ENCODE measurements around the gene GAS6. TPM values are rescaled to one million over a fixed set of nuclear protein-coding genes. Genes with fewer than 3 reads are reported as not detected.
"Not testable (repeated sequence)": the region's sequence is repeated elsewhere in the genome, so short reads cannot be mapped to it uniquely, and the experiment has no call there.

Gene GAS6
- total RNA-seq, 1 experiment from 2014 or later: 91.2 TPM

DNA sequence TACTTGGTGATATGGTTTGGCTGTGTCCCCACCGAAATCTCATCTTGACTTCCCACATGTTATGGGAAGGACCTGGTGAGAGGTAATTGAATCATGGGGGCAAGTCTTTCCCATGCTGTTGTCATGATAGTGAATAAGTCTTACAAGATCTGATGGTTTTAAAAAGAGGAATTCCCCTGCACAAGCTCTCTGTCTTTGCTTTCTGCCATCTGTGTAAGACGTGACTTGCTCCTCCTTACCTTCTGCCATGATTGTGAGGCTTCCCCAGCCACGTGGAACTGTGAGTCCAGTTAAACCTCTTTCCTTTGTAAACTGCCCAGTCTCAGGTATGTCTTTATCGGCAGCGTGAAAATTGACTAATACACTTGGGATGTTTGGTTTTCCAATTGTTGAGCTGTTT, 4.0 kb upstream of the GAS6 start:
- DNase-seq (ENCODE audit: low read depth): not testable (repeated sequence)

DNA sequence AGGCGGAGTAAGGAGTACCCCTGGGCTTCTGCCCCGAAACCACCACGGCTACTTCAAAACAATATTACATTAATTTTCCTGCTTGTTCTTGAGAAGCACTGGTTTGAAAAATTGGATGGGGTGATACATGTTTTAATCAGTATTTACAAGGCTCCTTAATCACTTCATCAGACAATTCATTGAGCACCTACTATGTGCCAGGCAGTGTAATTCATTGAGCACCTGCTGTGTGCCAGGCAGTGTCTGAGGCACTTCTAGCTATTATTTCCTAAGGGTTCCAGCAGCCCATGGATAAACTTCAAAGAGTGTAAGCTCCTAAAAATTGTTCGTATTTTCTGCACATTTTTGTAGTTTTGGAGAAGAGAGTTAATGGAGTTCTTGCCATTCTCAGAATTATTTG, 1.6 kb upstream of the GAS6 start:
- no peak for DNase-seq (ENCODE audit: low read depth)

DNA sequence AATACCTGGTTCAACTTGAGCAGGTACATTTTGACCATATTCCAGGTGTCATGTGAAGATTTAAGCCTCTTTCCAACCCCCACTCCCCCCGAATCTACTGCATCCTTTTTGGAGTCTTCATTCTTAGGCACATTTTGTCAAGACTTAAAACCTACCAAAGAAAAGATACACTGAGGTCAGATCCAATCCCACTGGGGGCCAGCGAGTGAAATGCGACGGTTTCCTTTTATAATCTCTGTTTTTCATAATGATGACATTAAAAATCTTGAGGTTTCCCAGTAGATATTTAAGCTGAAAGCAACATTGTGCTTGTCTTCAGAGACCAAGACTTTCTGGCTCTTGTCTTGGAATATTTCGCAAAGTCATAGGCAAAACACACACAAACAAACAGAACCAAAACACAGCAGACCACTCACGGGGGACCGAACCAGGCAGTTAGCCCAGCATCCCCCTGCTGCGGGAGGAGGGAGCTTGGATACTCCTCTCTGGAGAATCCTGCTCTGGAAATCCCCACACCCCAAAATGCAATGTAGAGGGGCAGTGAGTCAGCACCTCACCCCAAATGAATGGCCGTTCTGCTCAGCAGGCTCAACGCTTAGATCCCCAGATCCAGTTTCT, 506 bp upstream of the GAS6 start:
- DNase-seq (ENCODE audit: low read depth): peak; percentile 42

GRCh38 chr13:113862931-113863523, 849 bp downstream of the GAS6 start:
- DNase-seq (ENCODE audit: low read depth): peak; percentile 32

GRCh38 chr13:113862191-113862930, 1.5 kb downstream of the GAS6 start:
- peak; percentile 78 for DNase-seq (ENCODE audit: low read depth)

- DNase-seq (ENCODE audit: low read depth): peak; percentile 91
Observed at GRCh38 chr13:113861433-113862030, 2.3 kb downstream of the GAS6 start.

DNA sequence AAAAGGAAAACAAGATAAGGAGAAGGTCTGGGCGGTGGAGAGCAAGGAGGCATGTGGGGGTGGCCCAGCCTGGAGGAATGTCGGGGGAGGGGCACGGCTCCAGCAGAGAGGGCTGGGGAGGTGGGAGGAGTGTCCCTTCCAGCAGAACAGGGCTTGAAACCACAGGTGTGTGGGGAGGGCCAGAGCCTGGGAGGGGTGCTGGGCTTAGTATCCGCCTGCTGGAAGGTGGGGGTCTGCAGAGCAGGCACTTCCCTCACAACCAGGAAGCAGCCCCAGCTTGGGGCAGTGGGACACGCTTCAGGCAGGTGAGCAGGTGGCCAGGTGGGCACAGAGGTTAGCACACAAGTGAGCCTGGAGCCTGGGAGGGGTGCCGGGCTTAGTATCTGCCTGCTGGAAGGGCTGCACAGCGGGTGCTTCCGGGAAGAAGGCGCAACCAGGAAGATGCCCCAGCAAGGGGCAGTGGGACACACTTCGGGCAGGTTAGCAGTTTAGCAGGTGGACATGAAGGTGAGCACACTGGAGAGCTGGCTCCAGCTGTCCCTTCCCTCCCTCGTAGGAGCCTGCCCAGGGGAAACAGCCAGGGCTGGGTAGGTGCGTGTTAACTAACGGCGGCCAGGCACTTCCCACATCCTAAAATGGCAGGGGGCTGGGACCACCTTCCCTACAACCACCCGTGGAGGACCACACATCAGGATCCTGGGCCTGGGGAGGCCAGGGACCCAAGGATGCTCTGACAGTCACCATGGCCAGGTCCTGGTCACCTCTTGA, 3.0 kb downstream of the GAS6 start:
- DNase-seq (ENCODE audit: low read depth): no peak

DNA sequence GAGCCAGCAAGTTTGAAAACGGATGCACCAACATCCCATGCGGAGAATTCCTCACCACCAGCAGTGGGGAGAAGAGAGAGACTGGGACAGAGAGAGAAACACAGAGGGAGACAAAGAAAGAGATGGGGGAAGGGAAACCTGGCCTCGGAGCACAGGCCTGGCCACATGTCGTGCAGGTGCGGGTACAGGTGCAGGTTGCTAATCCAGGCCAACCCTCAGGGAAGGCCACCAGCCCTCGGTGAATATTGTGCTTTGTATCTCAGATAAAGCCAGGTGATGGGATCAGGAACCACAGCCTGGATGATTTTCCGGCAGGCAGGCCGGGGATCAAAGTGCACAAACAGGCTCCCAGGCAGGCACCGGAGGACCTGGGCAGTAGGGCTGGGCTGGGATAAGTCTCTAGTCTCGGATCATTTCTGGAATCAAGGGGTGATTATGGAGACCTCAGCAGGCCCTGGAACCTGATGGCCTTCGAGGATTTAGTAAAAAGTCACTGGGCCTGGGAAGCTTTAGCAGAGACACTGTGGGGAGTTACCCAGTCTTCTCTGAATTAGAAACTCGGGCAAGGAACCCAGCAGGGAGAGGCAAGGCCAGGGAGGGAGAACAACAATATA, 3.7 kb downstream of the GAS6 start:
- DNase-seq (ENCODE audit: low read depth): no peak

- no peak for DNase-seq (ENCODE audit: low read depth)
Observed at GRCh38 chr13:113859311-113860050, 4.4 kb downstream of the GAS6 start.

DNA sequence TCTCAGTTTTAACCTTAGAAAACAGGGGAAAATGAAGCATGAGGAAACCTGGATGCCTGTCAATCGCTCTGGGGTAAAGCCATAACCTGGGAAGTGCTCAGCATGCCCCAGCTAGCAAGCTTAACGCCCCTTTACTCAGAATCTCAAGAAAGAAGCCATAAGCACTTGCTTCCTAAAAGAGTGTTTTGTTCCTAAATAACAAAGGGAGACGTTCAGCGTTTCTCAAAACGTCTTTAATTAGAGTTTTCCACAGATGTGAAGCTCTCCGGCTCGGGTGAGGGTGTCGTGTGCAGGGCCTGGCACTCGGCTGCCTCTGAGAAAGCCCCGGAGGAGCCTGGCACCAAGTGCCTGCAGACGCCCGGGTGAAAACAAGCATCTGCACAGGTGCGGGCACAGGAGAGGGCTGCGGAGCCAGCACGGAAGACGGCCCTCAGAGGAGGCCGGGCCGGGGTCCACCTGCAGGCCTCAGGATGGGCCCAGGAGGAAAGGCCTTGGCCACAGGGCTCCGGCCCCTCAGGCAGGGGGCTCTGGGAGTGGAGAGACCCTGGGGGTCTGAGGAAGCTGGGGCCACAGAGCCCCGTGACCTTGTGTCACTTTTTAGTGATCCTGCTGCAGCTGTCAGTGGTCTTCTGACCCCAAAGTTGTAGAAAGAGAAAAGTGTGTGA, 6.2 kb downstream of the GAS6 start:
- no peak for DNase-seq (ENCODE audit: low read depth)

- peak; percentile 88 for DNase-seq (ENCODE audit: low read depth)
Observed at GRCh38 chr13:113856716-113857065, 7.2 kb downstream of the GAS6 start.

GRCh38 chr13:113855931-113856715, 7.8 kb downstream of the GAS6 start:
- DNase-seq (ENCODE audit: low read depth): no peak

- peak; percentile 90 for DNase-seq (ENCODE audit: low read depth)
Observed at GRCh38 chr13:113855012-113855921, 8.6 kb downstream of the GAS6 start.

DNA sequence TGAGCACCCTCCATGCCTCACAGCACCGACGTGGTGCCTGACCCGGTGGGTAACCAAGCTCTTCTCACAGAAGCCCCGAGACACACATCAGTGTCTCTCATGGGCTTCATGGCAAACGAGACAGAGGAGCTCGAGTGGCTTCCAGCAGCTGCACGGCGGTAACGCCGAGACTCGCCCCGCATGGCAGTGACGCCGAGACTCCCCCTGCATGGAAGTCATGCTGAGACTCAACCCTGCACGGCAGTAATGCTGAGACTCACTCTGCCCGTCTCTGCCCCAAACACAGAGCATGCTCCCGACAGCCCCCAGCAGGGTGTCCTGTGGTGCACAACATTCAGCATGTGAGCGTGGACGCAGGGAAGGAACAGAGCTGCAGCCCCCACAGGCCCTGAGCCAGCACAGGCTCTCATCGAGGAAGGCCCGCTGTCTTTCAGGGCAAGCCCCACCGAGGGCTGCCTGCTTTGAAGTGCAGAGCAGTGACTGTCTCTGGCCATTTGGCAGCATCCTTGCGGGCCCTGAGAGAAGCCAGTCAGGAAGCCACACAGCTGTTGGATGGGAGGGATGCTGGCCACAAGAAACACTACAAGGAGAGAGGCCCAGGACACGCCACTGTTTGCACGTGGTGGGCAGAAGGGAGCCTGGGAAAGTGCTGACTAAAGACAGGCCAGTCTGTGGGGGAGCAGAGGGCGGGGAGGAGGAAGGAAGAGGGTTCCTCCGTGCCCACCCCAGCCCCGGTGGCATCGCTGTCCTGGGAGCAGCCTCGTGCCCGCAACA, 9.5 kb downstream of the GAS6 start:
- DNase-seq (ENCODE audit: low read depth): peak; percentile 89

DNA sequence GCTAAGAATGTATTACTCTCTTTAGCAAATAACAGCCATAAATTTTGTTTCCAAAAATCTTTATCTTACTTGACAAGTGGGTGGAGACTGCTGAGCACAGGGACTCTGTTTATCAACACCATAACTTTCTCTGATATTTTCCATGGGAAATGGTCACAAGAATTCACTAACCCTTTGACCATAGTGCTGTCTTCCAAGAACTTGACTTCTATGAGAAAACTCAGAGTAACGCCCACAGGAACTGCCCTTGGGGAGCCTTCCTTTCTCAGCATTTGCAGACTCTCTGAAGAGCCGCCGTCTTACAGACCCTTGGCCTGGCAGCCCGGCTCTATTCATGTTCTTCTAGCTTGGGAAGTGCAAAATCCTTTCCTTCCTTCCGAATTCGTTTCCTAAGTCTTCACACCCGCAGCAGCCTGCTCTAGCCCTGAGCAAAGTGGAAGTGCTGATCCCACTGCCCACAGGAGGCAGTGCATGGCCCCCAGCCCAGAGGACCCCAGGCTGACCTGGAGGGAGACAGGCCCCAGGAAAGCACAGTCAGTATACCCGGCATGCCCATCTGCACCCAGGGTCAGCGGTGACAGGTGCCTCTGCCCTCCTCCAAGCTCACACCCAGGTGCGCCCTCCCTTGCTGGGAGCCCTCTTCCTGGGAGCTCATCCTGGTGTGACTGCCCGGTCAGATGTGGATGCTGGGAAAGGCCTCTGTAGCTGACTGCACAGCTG, 10.2 kb downstream of the GAS6 start:
- DNase-seq (ENCODE audit: low read depth): no peak

DNA sequence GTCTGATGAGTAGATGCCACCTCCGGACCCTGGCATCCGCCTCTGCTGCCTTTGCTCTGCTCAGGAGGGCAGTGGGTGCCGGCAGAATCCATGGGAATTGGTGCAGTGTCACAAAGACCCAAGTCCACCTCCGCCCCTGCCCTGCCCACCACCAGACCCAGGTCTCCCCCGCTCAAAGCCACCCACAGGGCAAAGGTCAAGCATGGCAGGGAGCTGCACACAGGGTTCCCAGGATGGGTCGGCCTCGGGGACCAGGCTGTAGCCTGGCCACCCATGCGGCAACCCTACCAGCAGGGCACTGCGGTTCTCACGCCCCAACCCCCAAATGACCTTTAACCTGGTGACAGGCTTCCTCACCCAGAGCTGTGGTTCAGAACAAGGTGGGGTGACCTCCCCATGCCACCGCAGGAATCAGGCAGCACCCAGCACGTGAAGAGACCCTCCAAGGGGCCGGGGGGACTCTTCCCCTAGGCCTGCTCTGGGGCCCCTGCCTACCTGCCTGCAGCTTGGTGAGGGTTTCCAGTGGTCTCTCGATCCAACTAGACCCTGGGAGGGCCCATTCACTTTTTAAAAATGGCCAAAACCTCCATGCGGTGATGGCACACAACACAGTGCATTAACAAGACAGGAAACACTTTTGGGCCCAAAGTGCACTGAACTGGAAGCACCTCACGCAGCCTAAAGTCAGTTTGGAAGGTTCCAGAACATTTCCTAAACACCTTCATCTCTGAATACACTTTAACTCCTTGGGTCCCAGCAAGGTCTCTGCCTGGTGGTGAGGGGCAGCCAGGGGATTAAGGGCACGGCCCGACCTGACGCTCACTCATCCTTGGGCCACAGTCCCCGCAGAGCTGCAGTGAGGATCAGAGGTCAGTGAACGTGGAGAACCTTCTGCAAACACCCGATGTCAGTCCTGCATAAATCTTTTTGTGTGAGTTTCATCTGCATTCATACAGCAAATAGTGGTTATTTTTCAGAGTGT, 11.0 kb downstream of the GAS6 start:
- DNase-seq (ENCODE audit: low read depth): no peak

Data from RPMI7951 (cell line).